K562 (cell line): Measurements from ENCODE around the gene SOX30. TPM values are rescaled to one million over a fixed set of nuclear protein-coding genes. Genes with fewer than 3 reads are reported as not detected.

Experiments
- ATAC-seq: fragments of 200-7000 bp; cut with Tn5 transposase; 3 replicates; pipeline ENCODE4 v1.9.1; 2020; ENCODE audit warnings: moderate library complexity
- BruUV-seq: library from RNA; stranded (reverse); fragments of 400-500 nt; replicated peaks from 2 replicates; lab custom pipeline; 2021; lab: Mats Ljungman, UMichigan
- CTCF ChIA-PET: fragments of 300-600 bp; formaldehyde crosslinking; extraction: SDS; loops from one replicate; lab custom pipeline; 2021; ENCODE audit warnings: low intra/inter-chr PET ratio; lab: Yijun Ruan, JAX
- POLR2A ChIA-PET: fragments of 300-600, 350-650 bp; sonication (Branson Sonifier 250); formaldehyde crosslinking; extraction: SDS; loops from one replicate; lab custom pipeline; 2021; ENCODE audit warnings: antibody characterized with exemption, inconsistent platforms; lab: Yijun Ruan, JAX
- DNase-seq, 4 experiments: peaks; one replicate each; pipeline versions ENCODE4 v3.0.0 to v3.0.0-alpha.2; 2011 to 2018; ENCODE audit warnings: low spot score in 3 of 4, mixed read lengths in 3 of 4; ENCODE audit errors: extremely low read depth in 1 of 4
- FAIRE-seq: peaks from 2 replicates; lab custom pipeline; 2011; peaks lifted over from hg19 to GRCh38; lab: Jason Lieb, UNC
- H2AFZ ChIP-seq: 2 replicates; pipeline ENCODE4 v1.6.0; 2011; ENCODE audit warnings: low read depth, low read length, control low read depth, inconsistent platforms
- H3K27ac ChIP-seq: fragments of 200-600 bp; 3 replicates; pipeline ENCODE4 v1.8.0; 2011; ENCODE audit warnings: low read depth, mild to moderate bottlenecking, control low read depth, inconsistent platforms, low read length, moderate library complexity, mixed read lengths; ENCODE audit errors: extremely low read depth
- H3K27me3 ChIP-seq, 2 experiments: fragments of 300-600 bp in 1 of 2; 2 replicates in 1 of 2; 3 replicates in 1 of 2; pipeline versions ENCODE4 v1.6.0 to v1.8.0; 2011; ENCODE audit warnings: inconsistent platforms in 2 of 2, low read length in 2 of 2, mild to moderate bottlenecking in 1 of 2, mixed read lengths in 1 of 2, moderate library complexity in 1 of 2; ENCODE audit not compliant: control insufficient read depth in 2 of 2, insufficient read depth in 2 of 2
- H3K36me3 ChIP-seq: fragments of 300-600 bp; 3 replicates; pipeline ENCODE4 v1.8.0; 2011; ENCODE audit warnings: mild to moderate bottlenecking, low read length, inconsistent platforms; ENCODE audit not compliant: control insufficient read depth, insufficient read depth
- H3K4me1 ChIP-seq, 2 experiments: fragments of 200-600 bp in 1 of 2; replicated peaks in 1 of 2; 2 replicates in 1 of 2; 3 replicates in 1 of 2; pipeline versions ENCODE4 v1.5.1 to v1.8.0; 2011; ENCODE audit warnings: inconsistent platforms in 2 of 2, low read length in 2 of 2, mild to moderate bottlenecking in 1 of 2, mixed read lengths in 1 of 2, moderate library complexity in 1 of 2; ENCODE audit not compliant: control insufficient read depth in 2 of 2, insufficient read depth in 2 of 2
- H3K4me2 ChIP-seq: 2 replicates; pipeline ENCODE4 v1.6.1; 2011; ENCODE audit warnings: low read length, control low read depth, inconsistent platforms, mixed read lengths; ENCODE audit not compliant: insufficient read depth
- H3K4me3 ChIP-seq: fragments of 200-600 bp; sonication (generic), shearing (Covaris generic); 2 replicates; pipeline ENCODE4 v1.5.1; 2016; ENCODE audit warnings: control low read depth, inconsistent platforms
- H3K79me2 ChIP-seq: fragments of 200-600 bp; 3 replicates; pipeline ENCODE4 v1.8.0; 2011; ENCODE audit warnings: low read length, inconsistent platforms; ENCODE audit not compliant: control insufficient read depth, insufficient read depth
- H3K9ac ChIP-seq, 2 experiments: 2 replicates each; pipeline versions ENCODE4 v1.6.0 to v1.6.1; 2011; ENCODE audit warnings: low read depth in 2 of 2, low read length in 2 of 2, control low read depth in 1 of 2, inconsistent platforms in 1 of 2, mild to moderate bottlenecking in 1 of 2, mixed read lengths in 1 of 2; ENCODE audit not compliant: insufficient read depth in 1 of 2
- H3K9me1 ChIP-seq: one replicate; pipeline ENCODE4 v1.6.0; 2011; ENCODE audit warnings: inconsistent platforms, mild to moderate bottlenecking, low read length, moderate library complexity; ENCODE audit not compliant: control insufficient read depth, insufficient read depth
- H3K9me3 ChIP-seq: replicated peaks from 2 replicates; pipeline ENCODE4 v1.5.1; 2011; ENCODE audit warnings: low read depth, low read length, inconsistent platforms; ENCODE audit not compliant: control insufficient read depth, insufficient read depth
- H4K20me1 ChIP-seq: replicated peaks from 2 replicates; pipeline ENCODE4 v1.6.1; 2011; ENCODE audit warnings: low read length, inconsistent platforms, mixed read lengths; ENCODE audit not compliant: control insufficient read depth, insufficient read depth
- CC2D1A ChIP-seq: fragments of 450-650 bp; IDR thresholded peaks from 2 replicates; pipeline ENCODE4 v1.6.1; 2017; ENCODE audit warnings: mild to moderate bottlenecking
- GTF2A2 ChIP-seq: IDR thresholded peaks from 2 replicates; pipeline ENCODE4 v1.6.1; 2016; ENCODE audit warnings: mild to moderate bottlenecking, missing genetic modification characterization, missing compliant biosample characterization
- RBM34 ChIP-seq: fragments of 200-400 bp; formaldehyde crosslinking; IDR thresholded peaks from 2 replicates; pipeline ENCODE4 v1.6.1; 2018; ENCODE audit warnings: low read length, borderline replicate concordance; ENCODE audit not compliant: insufficient read depth
- TAF15 ChIP-seq: fragments of 200-400 bp; formaldehyde crosslinking; IDR thresholded peaks from 2 replicates; pipeline ENCODE4 v1.6.1; 2017; ENCODE audit warnings: mild to moderate bottlenecking, low read depth, low read length, moderate library complexity
- ZC3H4 ChIP-seq: sonication (generic); formaldehyde crosslinking; IDR thresholded peaks from 2 replicates; pipeline ENCODE4 v1.9.0; 2021; ENCODE audit warnings: missing genetic modification reagents, borderline replicate concordance
- WGBS: fragments of 100-300 bp; shearing (Covaris generic); methylation state at CpG from one replicate; pipeline ENCODE4 v1.1.6; 2016; ENCODE audit warnings: low coverage, mixed read lengths; ENCODE audit not compliant: insufficient coverage; ENCODE audit errors: missing lambda C conversion rate; 5-methylcytosine and 5-hydroxymethylcytosine counted together
- in situ Hi-C: fragments of 300-500 bp; cut with MboI; formaldehyde crosslinking; loops from 4 replicates; pipeline ENCODE4 v1.15.0; 2018; ENCODE audit warnings: inconsistent platforms, mixed read lengths
- intact Hi-C: fragments of 100-400 bp; cut with micrococcal nuclease; formaldehyde crosslinking; loops from 2 replicates; pipeline ENCODE4 v1.14.2; 2022
- polyA plus RNA-seq, 8 experiments: library from polyadenylated mRNA; depleted of rRNA in 4 of 8; stranded (reverse) in 5 of 8; unstranded in 3 of 8; fragments of >200 nt; fragmentation: Nextera tagmentation in 2 of 8; fragmentation: Illumina TruSeq in 1 of 8; extraction: Ambion mirVana in 2 of 8; extraction: Trizol in 1 of 8; gene quantifications; 2 replicates each; pipeline versions ENCODE4 v1.2.1 to v1.2.3, GENCODE V29; 2011 to 2014; ENCODE audit warnings: inconsistent platforms in 1 of 8, missing spikeins in 1 of 8
- total RNA-seq, 7 experiments: library from RNA; depleted of rRNA in 6 of 7; stranded (reverse); fragments of >200 nt in 6 of 7; fragmentation: Illumina TruSeq in 2 of 7; extraction: Trizol in 2 of 7; gene quantifications; 2 replicates each; pipeline versions ENCODE4 v1.2.1 to v1.2.3, GENCODE V29; 2011 to 2021; ENCODE audit warnings: low replicate concordance in 1 of 7
- TF ChIP-seq, protein P1 (sequence below): fragments of 450-650 bp; IDR thresholded peaks from 2 replicates; pipeline ENCODE4 v1.6.1; 2017; ENCODE audit warnings: antibody characterized with exemption
- TF ChIP-seq, protein P2 (sequence below), 3 experiments: IDR thresholded peaks in 2 of 3; conservative IDR thresholded peaks in 1 of 3; 2 replicates each; pipeline ENCODE4 v1.5.1; 2011 to 2012; ENCODE audit warnings: low read length in 3 of 3, mild to moderate bottlenecking in 3 of 3, control low read depth in 2 of 3, improper control_type of control experiment in 1 of 3, inconsistent platforms in 1 of 3, low read depth in 1 of 3, mixed read lengths in 1 of 3, moderate library complexity in 1 of 3; ENCODE audit not compliant: insufficient read depth in 2 of 3

SOX30 gene
- total and polyA plus RNA-seq, 9 of the 15 experiments (the other 6 are each of a cell fraction or from before 2014, with no cell fraction given), result not detected

DNA sequence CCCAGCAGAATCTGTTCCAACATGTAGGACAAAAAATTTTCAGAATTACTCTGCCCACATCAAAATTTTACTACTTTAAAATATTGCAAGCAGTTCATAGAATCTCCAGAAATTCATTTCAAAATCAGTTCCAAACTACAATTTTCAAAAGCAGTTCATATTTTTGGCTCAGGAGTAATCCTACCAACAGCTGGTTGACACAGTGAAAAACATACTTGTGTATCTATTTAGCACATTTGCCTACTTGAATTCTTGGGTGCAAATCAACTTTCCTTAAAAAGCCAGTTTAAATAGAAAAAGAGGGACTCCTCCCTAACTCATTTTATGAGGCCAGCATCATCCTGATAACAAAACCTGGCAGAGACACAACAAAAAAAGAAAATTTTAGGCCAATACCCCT, 31.5 kb downstream of the SOX30 start (continued):
- TF ChIP-seq ZC3H4, result no peak
- TF ChIP-seq, protein P1, sequence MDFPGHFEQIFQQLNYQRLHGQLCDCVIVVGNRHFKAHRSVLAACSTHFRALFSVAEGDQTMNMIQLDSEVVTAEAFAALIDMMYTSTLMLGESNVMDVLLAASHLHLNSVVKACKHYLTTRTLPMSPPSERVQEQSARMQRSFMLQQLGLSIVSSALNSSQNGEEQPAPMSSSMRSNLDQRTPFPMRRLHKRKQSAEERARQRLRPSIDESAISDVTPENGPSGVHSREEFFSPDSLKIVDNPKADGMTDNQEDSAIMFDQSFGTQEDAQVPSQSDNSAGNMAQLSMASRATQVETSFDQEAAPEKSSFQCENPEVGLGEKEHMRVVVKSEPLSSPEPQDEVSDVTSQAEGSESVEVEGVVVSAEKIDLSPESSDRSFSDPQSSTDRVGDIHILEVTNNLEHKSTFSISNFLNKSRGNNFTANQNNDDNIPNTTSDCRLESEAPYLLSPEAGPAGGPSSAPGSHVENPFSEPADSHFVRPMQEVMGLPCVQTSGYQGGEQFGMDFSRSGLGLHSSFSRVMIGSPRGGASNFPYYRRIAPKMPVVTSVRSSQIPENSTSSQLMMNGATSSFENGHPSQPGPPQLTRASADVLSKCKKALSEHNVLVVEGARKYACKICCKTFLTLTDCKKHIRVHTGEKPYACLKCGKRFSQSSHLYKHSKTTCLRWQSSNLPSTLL, result no peak

DNA sequence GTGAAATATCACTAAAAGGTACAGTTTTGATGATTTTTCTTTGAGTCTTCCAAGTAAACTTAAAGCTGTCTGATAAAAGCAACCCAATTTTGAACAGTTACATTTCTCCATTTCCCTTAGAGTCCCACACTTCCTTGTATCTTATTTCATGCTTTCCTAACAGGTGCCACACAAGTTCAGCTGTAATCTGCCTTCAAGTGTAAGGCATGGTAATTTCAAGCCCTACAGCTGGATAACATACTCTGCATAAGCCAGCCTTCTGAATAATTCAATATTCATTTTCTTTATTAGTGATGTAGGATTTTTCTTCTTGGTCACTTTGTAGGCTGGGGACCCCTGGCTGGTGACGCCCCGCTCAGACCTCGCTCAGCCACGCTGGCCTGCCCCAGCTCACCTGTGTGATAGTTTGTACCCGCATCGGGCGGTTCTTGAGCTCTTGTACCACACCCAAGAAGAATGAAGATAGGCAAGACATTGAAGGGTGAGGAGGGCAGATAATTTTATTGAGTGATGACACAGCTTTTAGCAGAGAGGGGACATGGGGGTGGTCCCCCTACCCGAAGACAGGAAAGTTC, 34.0 kb downstream of the SOX30 start:
- Histone ChIP-seq H3K36me3 (no peaks in the 10 kb centered on the region), H2AFZ (no peak overlapping the region), H3K9me1 (no peaks in the 10 kb centered on the region), H4K20me1 (no peaks in the 10 kb centered on the region), H3K4me1 (peaks cover 6 to 9% of the 10 kb centered on the region in 2 experiments; a peak in 3 of 5 replicates), H3K9me3 (no peaks in the 10 kb centered on the region), H3K9ac (no peak overlapping the region), H3K79me2 (no peaks in the 10 kb centered on the region), H3K27ac (no peak overlapping the region), H3K4me3 (no peak overlapping the region), H3K27me3 (no peaks in the 10 kb centered on the region; a peak in 1 of 5 replicates), H3K4me2 (no peak overlapping the region)
- CTCF ChIA-PET, result no interaction called here
- ATAC-seq, result no peak
- in situ Hi-C loops, result no loop called here
- no peak for DNase-seq
- FAIRE-seq, result no peak
- POLR2A ChIA-PET, result no interaction called here
- TF ChIP-seq RBM34 (no peak), CC2D1A (no peak), TAF15 (no peak), GTF2A2 (tag) (no peak)
- TF ChIP-seq, protein P2, sequence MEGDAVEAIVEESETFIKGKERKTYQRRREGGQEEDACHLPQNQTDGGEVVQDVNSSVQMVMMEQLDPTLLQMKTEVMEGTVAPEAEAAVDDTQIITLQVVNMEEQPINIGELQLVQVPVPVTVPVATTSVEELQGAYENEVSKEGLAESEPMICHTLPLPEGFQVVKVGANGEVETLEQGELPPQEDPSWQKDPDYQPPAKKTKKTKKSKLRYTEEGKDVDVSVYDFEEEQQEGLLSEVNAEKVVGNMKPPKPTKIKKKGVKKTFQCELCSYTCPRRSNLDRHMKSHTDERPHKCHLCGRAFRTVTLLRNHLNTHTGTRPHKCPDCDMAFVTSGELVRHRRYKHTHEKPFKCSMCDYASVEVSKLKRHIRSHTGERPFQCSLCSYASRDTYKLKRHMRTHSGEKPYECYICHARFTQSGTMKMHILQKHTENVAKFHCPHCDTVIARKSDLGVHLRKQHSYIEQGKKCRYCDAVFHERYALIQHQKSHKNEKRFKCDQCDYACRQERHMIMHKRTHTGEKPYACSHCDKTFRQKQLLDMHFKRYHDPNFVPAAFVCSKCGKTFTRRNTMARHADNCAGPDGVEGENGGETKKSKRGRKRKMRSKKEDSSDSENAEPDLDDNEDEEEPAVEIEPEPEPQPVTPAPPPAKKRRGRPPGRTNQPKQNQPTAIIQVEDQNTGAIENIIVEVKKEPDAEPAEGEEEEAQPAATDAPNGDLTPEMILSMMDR (IDR thresholded peaks at IDR 0.05 in 2 of 3, conservative IDR thresholded peaks at IDR 0.05 in 1 of 3; ENCODE audit: insufficient read depth in 2 of 3, low read depth in 1 of 3, low read length in 3 of 3), result no peak
- intact Hi-C loops, result no loop called here
- WGBS, result 40% methylated on average over 8 of the region's 8 CpGs
- no TSS peak for BruUV-seq
